ENCODE results near the gene RAB26.
"Not testable (repeated sequence)": the region's sequence is repeated elsewhere in the genome, so short reads cannot be mapped to it uniquely, and the experiment has no call there.

RAB26 gene

DNA sequence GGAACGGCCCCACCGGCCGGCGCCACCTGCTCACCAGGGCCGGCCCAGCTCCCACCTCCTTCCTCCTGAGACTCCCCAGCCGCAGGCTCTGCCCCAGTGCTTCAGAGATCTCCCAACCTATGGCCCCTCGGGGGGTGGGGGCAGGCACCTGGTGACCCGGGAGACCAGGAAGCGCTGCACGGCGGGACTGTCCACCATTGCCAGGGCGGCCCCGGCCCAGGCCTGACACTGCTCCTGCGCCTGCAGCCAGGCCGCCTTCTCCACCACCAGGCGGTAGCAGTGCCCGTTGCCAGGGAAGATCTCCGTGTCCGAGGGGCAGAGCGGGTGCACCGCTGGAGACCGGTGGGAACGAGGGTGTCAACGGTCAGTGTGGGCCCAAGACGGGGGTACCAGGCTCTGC is 31.1 kb upstream of the RAB26 start:
- not testable (repeated sequence) for DNase-seq (ENCODE audit: low spot score)

GRCh38 chr16:2117960-2118722 is 30.3 kb upstream of the RAB26 start:
- not testable (repeated sequence) for DNase-seq (ENCODE audit: low spot score)

GRCh38 chr16:2121325-2121724 is 27.1 kb upstream of the RAB26 start:
- peak; percentile 10 for DNase-seq (ENCODE audit: low spot score)

DNA sequence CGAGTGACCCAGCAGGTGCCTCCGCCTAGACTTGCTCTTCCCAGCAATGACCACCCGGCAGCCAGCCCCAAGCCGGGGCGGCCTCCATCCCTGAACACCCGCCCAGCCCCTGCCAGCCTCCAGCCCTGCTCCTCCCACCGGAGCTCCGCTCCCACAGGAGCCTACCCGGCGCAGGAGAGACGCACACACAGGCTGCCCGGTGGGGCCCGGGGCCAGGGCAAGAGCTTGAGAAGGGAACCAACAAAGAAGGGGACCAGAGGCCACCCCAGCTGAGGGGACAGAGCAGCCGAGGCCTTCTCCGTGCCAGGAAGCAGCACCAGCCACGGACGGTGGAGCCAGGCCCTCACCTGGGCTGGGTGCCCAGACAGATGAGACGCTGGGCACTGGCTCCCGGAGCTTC is 26.6 kb upstream of the RAB26 start:
- DNase-seq (ENCODE audit: low spot score), result peak; percentile 3

DNA sequence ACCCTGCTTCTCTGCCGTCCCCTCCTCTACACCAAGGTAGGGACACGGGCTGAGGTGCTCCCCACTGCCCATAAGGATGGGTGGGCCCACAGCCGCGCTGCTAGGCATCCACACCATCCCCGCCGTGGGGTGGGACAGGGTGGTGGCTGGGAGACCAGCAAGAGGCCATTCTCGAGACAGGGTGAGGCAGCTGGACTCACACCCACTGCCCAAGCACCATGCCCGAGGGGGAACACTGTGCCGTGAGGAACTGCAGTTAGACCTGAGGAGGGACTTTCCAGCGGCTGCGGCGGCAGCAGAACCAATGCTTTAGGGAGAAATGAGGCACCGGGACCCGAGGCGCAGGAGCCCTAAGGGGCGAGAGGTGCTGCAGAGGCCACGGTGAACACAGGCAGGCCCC is 26.0 kb upstream of the RAB26 start:
- DNase-seq (ENCODE audit: low spot score), result no peak

- DNase-seq (ENCODE audit: low spot score), result not testable (repeated sequence)
Measured at GRCh38 chr16:2122934-2123683, 25.3 kb upstream of the RAB26 start.

DNA sequence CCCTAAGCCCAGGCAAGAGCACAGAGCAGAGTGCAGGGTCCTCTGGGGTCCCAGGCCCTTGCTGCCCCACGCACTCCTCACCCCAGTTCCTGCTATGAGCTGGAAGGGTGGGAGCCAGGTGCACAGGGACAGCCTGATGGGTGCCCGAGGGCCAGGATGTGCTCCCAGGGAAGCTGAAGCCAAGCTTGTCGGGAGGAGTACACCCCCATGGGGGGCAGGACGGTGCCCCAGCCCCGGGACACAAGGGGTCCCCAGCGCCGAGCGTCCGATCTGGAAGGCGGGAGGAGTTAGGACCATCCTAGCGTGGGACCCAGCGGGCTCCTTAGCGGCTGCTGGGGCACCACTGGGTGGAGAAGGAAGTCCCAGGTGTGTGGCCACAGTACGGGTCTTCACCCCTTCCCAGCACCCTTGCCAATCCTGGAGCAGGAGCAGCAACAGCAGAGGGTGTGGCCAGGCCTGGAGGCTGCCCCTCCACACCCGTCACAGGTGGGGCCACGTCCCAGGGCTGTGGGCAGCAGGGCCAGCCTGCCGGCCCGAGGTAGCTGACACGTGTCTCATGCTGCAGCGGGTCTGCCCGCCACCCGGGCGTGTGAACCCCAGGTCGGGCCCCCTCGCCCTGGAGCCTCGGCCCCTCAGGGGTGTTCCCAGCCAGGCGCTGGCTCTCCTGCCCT is 24.6 kb upstream of the RAB26 start:
- not testable (repeated sequence) for DNase-seq (ENCODE audit: low spot score)

DNA sequence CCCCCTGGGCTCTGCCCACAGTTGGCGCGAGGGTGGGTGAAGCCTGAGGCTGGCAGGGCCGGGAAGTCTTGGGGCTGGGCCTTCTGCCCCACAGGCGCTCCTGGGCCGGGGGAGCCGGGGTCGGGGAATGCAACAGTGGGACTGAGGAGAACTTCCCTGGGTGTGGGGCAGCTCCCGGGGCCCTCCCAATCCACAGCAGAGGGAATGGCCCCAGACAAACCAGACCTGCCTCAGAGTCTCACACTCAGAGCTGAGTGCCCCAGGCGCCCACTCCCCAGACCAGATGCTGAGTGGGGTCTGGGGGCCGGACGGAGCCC is 24.1 kb upstream of the RAB26 start:
- DNase-seq (ENCODE audit: low spot score), result peak; percentile 5

DNA sequence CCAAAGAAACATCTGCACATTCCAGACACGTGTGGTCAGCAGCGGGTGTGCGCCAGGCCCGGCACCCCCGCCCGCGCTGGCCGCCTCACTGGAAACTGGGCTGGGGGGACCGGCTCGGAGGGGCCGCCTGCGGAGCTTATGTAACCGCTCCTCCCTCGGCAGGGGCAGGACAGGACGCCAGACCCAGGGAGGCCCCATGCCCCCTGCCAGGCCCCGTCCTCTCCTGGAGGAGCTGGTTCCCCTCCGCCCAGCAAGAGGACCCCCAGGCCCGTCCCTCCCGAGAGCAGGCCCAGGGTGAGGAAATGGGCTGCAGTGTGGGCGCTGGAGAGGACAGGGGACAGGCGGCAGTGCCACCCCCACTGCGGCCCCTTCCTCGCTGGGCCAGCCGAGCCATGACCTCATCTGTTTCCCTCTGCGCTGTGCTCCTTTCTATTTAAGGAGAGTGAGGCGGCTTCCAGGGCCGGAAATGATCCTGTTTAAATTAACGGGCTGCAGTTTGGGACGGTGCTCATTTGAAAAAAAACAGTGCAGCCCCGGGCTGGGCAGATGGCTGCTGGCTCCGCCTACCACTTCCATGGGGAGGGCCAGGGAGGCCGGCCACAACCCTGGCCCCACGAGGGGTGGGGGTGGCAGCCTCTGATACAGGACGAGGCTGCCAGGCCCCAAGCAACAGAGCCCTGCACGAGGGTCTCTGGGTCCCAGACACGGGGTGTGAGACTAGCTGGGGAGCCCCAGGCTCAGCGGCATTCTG is 23.6 kb upstream of the RAB26 start:
- peak; percentile 9 for DNase-seq (ENCODE audit: low spot score)

- DNase-seq (ENCODE audit: low spot score), result not testable (repeated sequence)
Measured at GRCh38 chr16:2125609-2126008, 22.8 kb upstream of the RAB26 start.

DNA sequence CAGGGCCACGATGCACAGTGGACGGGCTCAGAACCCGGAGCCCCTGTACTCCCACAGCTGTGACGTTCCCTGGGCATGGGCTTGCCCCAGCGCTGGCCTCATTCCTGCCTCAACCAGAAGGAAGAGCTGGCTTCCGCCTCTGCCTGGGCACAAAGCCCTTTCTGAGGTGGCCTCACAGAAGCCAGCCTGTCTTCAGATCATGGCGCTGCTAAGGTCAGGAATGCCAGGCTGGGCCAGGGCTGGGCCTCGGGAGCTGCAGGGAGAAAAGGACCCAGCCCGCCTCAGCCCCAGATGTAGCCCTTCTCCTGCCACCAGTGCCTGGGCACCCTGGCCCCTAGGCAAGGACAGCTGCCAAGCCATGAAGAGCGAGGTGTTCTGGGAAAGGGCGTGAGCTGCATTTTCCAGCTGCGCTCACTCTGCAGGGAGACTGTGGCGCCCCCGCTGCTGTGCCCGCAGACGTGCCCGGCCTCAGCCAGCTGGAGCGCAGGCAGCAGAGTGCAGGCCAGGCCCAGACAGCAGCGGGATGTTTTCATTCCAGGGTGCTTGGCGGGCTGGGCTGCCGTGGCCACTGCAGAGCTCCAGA is 22.2 kb upstream of the RAB26 start:
- not testable (repeated sequence) for DNase-seq (ENCODE audit: low spot score)

GRCh38 chr16:2126928-2127556 is 21.4 kb upstream of the RAB26 start:
- not testable (repeated sequence) for DNase-seq (ENCODE audit: low spot score)

DNA sequence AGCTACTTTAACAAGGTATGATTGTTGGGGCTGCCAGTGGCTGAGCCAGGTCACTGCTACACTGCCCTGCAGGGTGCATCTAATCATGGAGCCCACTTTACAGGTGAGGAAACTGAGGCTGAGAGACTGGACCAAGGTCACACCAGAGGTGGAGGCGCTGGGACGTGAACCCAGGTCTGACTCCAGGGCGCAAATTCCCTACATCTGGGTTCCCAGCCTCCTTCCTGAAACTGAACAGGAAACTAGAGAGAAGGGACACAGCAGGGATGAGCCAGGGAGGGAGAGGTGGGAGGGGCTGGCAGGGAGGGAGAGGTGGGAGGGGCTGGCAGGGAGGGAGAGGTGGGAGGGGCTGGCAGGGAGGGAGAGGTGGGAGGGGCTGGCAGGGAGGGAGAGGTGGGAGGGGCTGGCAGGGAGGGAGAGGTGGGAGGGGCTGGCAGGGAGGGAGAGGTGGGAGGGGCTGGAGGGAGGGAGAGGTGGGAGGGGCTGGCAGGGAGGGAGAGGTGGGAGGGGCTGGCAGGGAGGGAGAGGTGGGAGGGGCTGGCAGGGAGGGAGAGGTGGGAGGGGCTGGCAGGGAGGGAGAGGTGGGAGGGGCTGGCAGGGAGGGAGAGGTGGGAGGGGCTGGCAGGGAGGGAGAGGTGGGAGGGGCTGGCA is 20.7 kb upstream of the RAB26 start:
- not testable (repeated sequence) for DNase-seq (ENCODE audit: low spot score)

DNA sequence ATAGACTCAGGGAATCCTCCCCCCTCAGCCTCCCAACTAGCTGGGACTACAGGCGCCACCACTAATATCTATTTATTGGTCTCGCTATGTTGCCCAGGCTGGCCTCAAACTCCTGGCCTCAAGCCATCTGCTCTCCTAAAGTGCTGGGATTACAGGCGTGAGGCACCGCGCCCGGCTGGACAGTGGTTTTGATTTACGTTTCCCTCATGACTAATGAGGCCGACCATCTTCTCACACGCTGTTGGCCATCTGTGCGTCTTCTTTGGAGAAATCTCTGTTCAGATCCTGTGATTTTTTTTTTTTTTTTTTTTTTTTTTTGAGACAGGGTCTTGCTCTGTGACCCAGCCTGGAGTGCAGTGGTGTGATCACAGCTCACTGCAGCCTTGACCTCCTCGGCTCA is 19.2 kb upstream of the RAB26 start:
- DNase-seq (ENCODE audit: low spot score), result not testable (repeated sequence)

- not testable (repeated sequence) for DNase-seq (ENCODE audit: low spot score)
Measured at GRCh38 chr16:2129890-2130447, 18.5 kb upstream of the RAB26 start.

GRCh38 chr16:2133797-2134196 is 14.6 kb upstream of the RAB26 start:
- not testable (repeated sequence) for DNase-seq (ENCODE audit: low spot score)

DNA sequence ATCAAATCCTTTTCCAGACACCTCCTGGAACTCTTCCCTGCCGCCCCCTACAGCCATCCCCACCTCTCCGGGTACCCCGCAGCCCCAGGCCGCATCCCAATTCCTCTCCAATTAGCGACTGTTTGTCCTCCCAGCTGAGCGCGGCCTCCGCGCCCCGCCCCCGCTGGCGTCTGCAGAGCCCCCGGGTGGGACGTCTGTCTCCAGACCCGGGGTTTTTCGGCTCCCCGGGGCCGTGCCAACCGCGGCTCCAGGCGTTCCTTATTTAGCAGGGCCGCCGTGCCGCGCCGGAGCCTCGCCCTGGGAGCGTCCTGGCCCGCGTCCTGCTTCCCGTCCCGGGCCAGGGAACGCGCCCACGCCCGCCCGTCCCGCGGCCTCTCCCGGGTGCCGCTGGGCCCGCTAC is 13.4 kb upstream of the RAB26 start:
- not testable (repeated sequence) for DNase-seq (ENCODE audit: low spot score)

DNA sequence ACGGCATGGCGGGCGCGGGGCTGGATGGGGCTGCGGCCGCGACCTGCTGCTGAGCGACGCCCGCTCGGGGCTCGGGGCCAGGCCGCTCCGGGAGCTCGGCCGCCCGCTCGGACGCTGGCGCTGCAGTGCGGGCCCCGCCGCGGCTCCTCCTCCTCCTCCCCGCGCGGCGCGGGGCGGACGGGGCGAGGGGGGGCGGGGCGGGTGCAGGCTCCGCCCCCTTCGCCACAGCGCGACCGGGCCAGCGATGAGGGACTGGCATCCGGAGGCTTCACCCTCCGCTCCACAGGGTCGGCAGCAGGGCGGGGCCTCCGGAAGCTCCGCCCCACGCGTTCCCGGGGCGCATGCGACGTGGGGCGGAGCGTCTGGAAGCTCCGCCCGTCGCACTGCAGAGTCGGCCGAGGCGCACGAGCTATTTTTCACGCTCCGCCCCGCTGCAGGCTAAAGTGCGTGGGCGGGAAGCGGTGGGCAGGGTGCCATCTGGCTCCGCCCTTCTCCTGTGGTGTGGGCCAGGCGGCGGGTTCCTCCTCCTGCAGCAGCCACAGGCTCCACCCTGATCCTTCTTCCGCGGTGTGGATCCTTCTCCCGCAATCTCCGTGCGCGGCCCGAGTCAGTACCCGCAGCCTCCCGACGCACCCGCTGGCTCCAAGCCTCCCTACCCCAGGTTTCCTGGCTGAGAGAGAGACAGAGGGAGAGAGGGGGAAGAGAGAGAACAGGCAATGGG is 12.5 kb upstream of the RAB26 start, which contains the start of gene PKD1:
Gene PKD1 (minus strand): TSS at position 129 of the 721 bp plus-strand sequence. CDS start 209 bp downstream, outside the sequence.
- DNase-seq (ENCODE audit: low spot score), result peak; percentile 17

All from iPS-NIHi11 (cell line).